ENCODE data around the gene OR51L1. TPM values are rescaled to one million over a fixed set of nuclear protein-coding genes. Genes with fewer than 3 reads are reported as not detected.
"Not testable (repeated sequence)": the region's sequence is repeated elsewhere in the genome, so short reads cannot be mapped to it uniquely, and the experiment has no call there.

OR51L1 gene, protein sequence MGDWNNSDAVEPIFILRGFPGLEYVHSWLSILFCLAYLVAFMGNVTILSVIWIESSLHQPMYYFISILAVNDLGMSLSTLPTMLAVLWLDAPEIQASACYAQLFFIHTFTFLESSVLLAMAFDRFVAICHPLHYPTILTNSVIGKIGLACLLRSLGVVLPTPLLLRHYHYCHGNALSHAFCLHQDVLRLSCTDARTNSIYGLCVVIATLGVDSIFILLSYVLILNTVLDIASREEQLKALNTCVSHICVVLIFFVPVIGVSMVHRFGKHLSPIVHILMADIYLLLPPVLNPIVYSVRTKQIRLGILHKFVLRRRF
- polyA plus RNA-seq (ENCODE audit: insufficient read length in 4 of 4), result under 1 TPM in 1 of 4 donors, not detected in 3; 0.03 TPM

DNA sequence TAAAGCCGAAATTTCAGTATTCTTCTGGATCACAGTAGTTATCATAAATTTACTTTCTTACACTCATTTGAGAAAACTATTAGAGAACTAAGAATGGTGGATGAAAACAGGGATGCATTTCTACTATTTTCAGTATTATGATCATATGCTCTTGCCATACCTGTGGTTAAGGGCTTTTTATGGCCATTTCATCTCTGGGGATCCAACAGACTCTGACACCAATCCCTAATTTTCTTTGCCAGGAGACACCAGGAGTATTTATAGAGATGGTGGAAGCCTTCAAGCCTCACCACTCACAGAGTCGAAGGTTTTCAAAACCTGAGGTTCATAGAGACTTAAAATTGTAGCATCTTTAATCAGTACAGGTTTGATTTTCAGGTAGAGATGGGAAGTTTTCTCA lies at the start of gene OR51L1:
Gene OR51L1, plus strand, starts transcription at position 301 of the 400 bp plus-strand sequence. CDS start 4,132 bp downstream, outside the sequence.
- no peak for DNase-seq (ENCODE audit: low read depth in 4 of 4, low spot score in 3 of 4)

DNA sequence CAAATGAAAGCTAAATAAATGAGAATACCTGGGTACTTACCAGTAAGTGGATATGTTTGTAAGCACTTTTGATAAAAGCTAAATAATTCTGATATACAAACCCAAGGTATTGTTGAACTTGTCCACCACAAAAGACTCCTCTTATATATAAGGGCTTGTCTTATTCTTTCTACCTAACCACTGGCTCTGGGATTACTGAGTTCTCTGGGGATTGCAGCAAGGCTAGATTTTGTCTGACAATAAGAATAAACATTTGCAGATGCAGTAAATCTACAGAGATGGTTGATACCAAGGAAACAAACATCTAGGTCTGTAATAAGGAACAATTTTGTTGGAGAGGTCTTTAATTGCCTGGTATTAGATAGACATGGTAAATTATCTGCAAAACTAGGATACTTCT lies 47.1 kb upstream of the OR51L1 start, which contains the start of gene OR51A4:
Gene OR51A4, minus strand, starts transcription at position 101 of the 400 bp plus-strand sequence. CDS start 505 bp downstream, outside the sequence.
- DNase-seq (ENCODE audit: low read depth in 4 of 4, low spot score in 3 of 4), result no peak

DNA sequence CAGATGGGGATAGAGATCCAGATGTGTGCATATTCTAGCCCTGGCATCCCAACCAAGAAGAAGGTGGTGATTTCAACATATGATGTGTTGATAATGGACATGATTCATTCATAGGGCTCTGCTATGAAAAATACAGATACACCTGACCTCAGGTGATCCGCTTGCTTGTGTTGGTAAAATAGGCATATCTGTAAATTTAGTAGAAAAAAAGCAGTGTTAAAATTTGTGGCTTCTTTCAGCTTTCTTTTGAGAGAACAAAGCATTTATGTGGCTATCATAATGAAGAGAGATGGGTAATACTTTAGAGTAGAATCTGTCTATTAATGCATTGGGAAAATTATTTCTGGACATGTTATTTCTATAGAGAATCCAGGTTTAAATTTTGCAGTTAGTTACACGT lies 39.0 kb upstream of the OR51L1 start, which contains the start of gene OR51A2:
Gene OR51A2, minus strand, starts transcription at position 101 of the 400 bp plus-strand sequence. Its CDS starts 0 bp downstream, at position 101.
- DNase-seq (ENCODE audit: low read depth in 4 of 4, low spot score in 3 of 4), result not testable (repeated sequence)

DNA sequence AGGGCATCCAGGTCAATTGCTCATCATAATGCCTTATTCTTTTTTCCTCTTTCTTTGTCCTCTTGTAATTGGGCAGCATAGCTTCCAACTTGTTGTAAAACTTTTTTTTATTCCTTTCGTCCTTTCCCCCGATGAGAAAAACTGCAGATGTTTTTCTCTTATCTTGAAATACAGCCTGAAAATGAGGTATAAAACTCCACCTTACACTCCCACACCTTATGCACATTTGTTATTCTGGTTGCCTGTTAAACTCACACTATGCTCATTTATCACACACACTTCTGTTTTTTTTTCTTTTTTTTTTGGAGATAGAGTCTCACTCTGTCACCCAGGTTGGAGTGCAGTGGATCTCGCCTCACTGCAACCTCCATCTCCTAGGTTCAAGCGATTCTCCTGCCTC lies 37.3 kb upstream of the OR51L1 start:
- DNase-seq (ENCODE audit: low read depth in 4 of 4, low spot score in 3 of 4), result no peak

DNA sequence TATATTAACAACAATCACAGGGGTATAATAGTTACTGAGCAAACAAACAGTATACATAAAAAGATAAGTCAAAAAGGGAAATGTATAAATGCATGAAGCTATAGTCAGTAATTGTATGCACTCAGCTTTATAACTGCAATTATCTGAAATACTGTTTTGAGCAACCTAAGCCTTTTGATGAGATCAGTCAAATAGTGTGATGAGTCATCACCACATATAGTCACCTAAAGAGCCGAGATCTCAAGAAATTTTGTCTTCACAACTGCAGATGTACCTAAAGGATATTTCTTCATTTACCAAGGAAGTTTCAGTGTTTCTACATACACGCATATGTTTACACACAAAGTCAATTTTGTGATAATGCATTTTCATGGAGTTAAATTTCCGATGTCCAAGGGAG lies 33.8 kb upstream of the OR51L1 start:
- DNase-seq (ENCODE audit: low read depth in 4 of 4, low spot score in 3 of 4), result no peak

DNA sequence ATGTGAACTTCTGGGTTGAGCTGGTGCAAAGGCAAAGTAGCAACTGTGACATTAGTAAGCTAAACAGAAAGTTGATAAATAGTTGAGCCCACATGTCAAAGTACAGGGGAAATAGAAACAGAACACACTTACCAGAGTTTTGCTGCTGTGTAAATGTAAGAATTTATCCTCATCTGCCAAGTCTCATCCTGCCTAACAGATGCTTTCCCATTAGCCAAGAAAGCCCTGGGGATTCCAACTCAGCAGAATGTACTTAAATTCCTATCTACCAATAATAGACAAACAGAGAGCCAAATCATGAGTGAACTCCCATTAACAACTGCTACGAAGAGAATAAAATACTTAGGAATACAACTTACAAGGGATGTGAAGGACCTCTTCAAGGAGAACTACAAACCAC lies 31.8 kb upstream of the OR51L1 start:
- DNase-seq (ENCODE audit: low read depth in 4 of 4, low spot score in 3 of 4), result no peak

DNA sequence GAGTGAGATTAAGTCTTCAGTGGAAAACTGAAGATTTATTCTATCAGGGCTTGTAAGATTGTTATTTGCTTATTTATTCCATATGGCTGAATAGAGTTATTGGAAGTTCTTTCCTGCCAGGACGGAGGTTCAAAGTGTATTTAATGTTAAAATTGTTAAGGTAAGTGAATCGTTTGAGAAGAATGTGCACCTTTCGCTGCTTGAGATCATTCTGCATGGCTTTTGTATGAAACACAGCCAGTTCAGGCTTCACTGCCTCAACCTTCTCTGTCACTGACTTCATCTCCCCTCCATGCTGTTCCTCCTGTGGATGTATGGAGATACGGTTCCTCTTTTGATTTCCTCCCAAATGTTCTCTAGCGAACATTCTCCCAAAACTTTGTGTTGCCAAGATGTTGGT lies 19.2 kb upstream of the OR51L1 start:
- DNase-seq (ENCODE audit: low read depth in 4 of 4, low spot score in 3 of 4), result no peak

DNA sequence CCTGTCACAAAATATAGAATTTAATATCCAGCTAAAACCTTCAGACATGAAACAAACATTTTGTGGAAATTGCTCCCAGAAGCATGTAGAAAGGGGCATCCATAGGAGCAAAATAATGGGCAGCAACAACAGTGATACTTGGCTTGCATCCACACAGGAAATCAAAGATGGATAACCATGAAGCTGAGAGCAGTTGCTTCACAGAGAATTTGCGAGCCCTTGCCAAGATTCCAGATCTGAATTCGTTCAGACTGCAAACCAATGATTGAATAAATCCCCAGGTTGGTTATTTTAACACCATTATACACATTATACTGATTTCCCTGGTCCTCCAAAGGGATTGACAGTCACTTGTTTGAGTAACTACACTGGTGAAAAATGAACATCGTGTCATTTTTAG lies 15.6 kb upstream of the OR51L1 start:
- no peak for DNase-seq (ENCODE audit: low read depth in 4 of 4, low spot score in 3 of 4)

DNA sequence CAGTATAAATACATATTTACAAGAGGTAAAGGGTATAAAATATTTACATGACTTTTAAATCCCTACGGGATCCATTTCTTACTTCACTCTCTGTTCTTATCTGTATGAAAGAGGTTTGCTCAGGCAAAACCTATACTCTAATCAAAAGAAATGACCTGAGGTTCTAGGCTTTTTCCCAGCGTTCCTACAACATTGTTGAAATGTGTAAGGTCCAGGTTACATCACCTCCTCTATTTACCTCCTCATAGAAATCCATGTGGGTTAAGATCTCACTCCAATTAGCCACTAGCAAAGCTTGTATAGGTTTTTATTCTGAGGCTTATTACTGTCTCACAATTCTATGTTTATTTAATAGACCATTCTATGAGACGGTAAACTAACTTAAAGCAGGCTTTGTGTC lies 12.0 kb upstream of the OR51L1 start:
- DNase-seq (ENCODE audit: low read depth in 4 of 4, low spot score in 3 of 4), result no peak

DNA sequence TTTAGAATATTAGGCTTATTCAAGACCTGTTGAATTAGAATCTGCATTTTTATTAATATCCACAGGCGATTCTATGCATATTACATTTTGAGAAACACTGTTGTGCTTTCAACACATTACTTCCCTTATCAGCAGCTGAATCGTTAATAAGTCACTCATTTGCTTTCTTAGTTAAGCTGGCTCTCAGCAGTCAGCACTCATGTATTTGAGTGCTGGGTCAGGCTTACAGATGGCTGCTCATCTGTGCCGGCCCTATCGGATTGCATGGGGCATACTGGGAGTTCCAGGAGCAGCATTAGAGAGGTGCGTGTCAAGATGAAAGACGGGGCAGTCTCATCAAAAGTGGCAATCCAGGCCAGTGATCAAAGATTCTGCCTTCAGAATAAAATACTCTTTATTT lies 10.8 kb upstream of the OR51L1 start:
- peak; percentile 25 to 79 (median 60) for DNase-seq (ENCODE audit: low read depth in 4 of 4, low spot score in 3 of 4)

DNA sequence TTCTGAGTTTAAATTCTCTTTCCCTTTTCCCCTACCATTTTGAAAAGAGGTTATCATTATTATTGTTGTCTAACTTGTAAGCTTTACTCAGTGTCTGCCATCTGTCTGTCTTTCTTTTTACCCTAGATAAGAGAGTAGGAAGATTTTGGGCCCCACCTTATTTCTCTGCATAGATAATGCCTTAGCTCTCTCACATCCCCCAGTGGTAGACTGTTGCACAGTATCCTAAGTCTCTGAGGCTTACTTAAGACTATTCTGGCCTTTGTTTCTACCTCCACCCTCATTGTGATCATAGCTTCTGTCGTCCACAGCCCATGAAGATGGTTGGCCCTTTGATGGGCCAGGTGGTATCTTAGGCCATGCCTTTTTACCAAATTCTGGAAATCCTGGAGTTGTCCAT lies 3.6 kb upstream of the OR51L1 start:
- DNase-seq (ENCODE audit: low read depth in 4 of 4, low spot score in 3 of 4), result no peak

DNA sequence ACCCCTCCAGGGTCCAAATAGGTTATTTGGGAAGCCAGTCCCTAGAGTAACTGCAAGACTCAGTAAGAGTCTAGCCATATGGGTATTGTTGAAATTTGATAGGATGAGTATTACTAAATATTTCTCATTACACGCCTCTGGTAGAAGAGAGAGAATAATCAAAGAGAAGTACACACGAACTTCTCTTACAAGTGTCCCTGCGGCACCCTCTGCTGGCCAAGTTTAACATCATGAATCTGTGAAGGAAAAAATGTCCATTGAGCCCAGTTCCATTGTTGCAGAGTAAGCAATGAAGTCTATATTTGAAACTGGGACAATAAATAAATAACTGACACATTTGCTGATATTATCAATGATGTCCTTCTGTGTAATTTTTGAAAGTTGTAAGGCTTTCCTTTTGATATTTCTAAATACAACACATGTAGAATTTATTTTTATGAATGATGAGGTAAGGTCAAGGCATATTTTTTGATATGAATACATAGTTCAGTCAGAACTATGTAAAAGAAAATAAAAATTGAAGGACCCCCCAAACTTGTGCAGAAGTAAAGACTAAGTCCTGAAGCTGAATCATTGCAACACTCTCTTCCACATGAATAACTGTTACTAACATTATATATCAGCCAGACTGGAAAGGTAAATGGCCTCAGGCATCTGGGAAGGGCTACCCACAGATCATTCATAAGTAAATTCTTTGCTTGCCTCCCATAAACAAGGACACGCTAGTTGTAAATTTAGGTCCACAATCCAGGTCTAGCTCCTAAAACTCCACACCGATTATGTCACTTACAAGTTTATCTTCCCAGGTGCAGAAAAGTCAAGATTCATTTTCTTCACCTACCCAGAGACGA lies 10.0 kb downstream of the OR51L1 start:
- peak; percentile 32 to 44 (median 42) for DNase-seq (ENCODE audit: low read depth in 4 of 4, low spot score in 3 of 4)

DNA sequence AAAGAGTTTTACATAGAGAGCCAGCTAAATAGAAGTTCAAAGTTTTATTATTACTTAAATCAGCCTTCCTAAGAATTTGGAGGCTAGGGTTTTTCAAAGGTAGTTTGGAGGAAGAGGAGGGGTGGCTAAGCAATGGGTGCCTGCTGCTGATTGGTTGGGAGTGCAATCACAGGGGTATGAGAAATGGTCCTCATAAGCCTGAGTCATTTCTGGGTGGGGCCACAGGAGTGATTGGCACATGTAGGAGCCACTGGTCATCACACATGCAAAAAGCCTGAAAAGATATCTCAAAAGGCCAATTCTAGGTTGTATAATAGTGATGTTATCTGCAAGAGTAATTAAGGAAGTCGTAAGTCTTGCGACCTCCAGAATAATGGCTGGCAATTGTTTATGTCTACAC lies 12.9 kb downstream of the OR51L1 start:
- no peak for DNase-seq (ENCODE audit: low read depth in 4 of 4, low spot score in 3 of 4)

DNA sequence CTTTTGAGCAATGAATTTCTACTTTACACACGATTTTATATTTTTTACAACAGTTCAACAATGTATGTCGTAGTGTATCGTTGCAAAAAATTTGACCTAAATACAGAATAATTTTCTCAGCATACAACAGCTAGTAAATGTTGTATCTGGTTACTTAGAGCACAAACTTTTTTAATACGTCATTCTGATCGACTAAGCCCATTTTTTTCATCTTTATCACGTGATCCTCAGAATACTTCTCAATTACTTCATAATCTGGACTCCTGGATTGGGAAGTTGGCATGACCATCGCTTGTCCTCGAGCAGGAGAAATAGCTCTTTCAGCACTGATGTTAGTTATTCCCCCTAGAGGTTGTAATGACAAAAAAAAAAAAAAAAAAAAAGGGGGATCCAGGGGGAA lies 16.6 kb downstream of the OR51L1 start:
- no peak for DNase-seq (ENCODE audit: low read depth in 4 of 4, low spot score in 3 of 4)

DNA sequence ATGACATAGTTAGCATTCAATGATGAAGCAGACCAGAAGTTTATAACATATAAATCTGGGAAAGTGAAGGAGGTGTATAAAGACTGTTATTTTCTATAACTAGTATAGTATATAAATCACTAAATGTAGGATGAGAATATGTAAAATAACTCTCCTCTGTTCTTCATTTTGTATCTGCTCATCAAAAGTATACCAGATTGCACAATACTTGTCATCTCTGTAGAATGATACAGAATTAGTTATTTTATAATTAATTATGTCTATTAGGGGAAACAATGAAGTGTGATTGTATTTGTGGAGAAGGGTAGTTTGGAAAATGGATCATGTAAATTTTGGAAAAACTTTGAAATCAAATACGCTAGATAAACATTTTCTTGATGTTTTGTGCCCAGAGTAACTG lies 18.4 kb downstream of the OR51L1 start:
- no peak for DNase-seq (ENCODE audit: low read depth in 4 of 4, low spot score in 3 of 4)

DNA sequence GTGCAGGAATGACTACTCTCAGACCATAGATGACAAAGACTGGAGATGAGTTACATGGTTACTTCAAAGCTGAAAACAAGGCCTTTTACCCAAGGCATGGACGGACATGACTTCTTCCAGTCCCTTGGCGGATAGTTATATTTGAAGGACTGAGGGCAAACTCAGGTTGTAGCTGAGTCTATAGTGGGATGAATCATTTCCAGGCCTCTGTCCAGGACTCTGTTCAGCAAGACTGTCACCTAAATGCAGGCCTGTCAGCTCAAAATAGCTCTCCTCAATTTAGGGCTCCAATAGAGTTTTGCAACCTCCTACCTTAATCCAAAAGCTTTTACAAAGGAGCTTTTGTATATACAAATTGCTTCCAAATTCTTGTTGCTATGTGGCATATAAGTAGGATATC lies 27.3 kb downstream of the OR51L1 start:
- DNase-seq (ENCODE audit: low read depth in 4 of 4, low spot score in 3 of 4), result no peak

DNA sequence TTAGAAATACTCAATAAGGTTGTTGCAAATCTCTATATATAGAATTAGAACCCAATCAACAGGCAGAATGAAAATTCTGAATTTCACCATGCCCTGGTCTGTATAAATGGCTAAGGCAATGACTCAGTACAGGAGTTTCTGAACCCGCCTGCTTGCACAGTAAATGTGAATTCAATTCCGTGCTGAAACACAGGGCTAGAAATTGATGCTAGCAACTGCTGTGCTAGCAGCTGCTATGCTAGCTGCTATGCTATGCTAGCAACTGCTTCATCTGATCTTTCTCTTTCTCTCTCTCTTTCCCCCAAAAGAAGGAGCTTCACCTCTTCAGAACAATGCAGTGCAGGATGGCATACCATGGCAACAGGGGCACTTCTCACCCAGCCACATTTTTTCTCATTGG lies 42.0 kb downstream of the OR51L1 start:
- DNase-seq (ENCODE audit: low read depth in 4 of 4, low spot score in 3 of 4), result no peak

DNA sequence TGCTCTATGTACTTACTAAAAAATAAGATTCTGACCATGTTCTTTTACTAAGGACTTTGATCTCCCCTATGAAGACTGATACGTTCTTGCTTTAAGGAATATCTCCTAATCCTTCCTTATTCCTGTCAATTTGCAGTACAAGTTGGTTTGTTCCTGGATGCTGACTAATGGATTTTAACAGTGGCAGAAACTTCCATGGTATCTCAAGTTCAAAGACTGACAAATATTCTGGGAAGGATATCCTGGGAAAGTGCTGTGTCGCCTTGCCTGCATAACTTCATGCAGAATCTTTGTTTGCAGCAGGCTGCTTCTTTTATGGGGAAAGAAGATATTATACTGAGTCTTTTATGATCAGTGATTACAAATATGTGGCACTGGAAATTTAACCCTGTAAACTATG lies 43.3 kb downstream of the OR51L1 start:
- no peak for DNase-seq (ENCODE audit: low read depth in 4 of 4, low spot score in 3 of 4)

DNA sequence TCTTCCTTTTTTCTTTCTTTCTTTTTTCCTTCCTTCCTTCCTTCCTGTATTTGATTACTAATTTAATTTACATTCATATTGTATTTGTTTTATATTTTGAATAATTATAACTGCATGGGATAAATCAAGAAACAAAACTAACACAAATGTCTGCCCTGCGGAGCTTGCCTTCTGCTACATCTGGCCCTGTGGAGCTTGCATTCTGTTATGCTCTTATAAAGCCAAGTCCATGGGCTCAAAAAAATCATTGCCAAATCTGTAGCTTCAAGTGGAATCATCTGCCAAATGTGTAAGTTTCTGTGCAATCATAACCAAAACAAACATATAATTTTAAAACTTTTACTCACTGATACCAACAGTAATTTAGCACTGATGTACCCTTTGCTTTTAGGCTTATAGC lies 43.7 kb downstream of the OR51L1 start:
- no peak for DNase-seq (ENCODE audit: low read depth in 4 of 4, low spot score in 3 of 4)

DNA sequence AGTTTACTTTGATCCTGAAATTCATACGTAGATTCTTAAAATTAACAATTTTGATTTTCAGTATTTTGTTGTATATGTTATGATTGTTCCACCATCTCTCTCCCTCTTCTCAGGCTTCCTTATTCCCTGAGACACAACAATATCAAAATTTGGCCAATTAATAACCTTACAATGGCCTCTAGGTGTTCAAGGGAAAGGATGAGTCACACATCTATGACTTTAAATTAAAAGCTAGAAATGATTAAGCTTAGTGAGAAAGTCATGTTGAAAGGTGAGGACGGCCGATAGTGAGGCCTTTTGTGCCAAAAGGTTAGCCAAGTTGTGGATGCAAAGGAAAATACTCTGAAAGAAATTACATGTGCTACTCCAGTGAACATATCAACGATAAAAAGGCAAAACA lies 46.2 kb downstream of the OR51L1 start:
- DNase-seq (ENCODE audit: low read depth in 4 of 4, low spot score in 3 of 4), result no peak

DNA sequence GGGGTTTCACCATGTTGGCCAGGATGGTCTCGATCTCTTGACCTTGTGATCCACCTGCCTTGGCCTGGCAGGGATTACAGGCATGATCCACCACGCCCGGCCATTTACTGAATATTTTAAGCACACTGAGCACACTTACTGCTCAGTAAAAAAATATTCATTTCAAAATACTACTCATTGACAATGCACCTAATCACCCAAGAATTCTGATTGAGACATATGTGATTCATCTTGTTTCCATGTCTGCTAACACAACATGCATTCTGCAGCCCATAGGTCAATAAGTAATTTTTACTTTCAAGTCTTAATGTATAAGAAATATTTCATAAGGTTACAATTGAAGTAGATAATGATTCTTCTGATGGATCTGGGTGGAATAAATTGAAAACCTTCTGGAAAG lies 47.4 kb downstream of the OR51L1 start:
- DNase-seq (ENCODE audit: low read depth in 4 of 4, low spot score in 3 of 4), result no peak

DNA sequence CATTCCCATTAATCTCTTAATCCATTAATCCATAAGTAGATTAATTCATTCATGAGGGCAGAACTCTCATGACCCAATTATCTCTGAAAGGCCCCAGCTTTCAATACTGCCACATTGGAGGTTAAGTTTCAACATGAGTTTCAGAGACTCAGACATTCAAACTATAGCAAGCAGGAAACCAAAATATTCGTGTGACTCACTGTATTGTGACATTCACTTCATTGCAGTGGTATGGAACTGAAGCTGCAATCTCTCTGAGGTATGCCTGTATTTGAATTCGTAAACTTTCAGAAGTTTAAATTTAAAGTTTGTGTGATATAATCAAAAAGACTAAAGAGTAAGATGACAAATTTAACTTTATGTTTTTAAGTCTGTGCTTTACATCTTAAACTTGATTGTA lies 48.7 kb downstream of the OR51L1 start:
- no peak for DNase-seq (ENCODE audit: low read depth in 4 of 4, low spot score in 3 of 4)

Data from right renal pelvis (tissue), 4 donors.